K562 (cell line): ENCODE data around the gene PAX8.

ENCODE experiments used
- ETV6 ChIP-seq, 3 experiments: fragments of 150-350 bp in 1 of 3; sonication (generic) in 1 of 3; formaldehyde crosslinking in 1 of 3; IDR thresholded peaks; 2 replicates each; pipeline versions ENCODE4 v1.6.1 to v1.8.0; 2014 to 2022; ENCODE audit warnings: borderline replicate concordance in 2 of 3, low read depth in 2 of 3, antibody characterized with exemption in 1 of 3, low read length in 1 of 3, mild to moderate bottlenecking in 1 of 3, missing genetic modification reagents in 1 of 3
- FOSL1 ChIP-seq: fragments of 200-800 bp; sonication (Bioruptor generic); conservative IDR thresholded peaks from 2 replicates; pipeline ENCODE4 v1.6.1; 2016; ENCODE audit warnings: missing genetic modification characterization, missing compliant biosample characterization
- NRF1 ChIP-seq, 2 experiments: fragments of 450-650 bp; IDR thresholded peaks in 1 of 2; conservative IDR thresholded peaks in 1 of 2; 2 replicates each; pipeline ENCODE4 v1.6.1; 2014; ENCODE audit warnings: mild to moderate bottlenecking in 2 of 2
- OTX1 ChIP-seq: fragments of 450-650 bp; formaldehyde crosslinking; IDR thresholded peaks from 2 replicates; pipeline ENCODE4 v1.4.0; 2022; ENCODE audit warnings: mild to moderate bottlenecking
- POLR2AphosphoS2 ChIP-seq: IDR thresholded peaks from 2 replicates; pipeline ENCODE4 v1.6.1; 2012; ENCODE audit warnings: low read length, improper control_type of control experiment
- YY1 ChIP-seq, 3 experiments: IDR thresholded peaks; 2 replicates each; pipeline ENCODE4 v1.6.1; 2011; ENCODE audit warnings: low read length in 2 of 3, mild to moderate bottlenecking in 2 of 3, moderate library complexity in 2 of 3, borderline replicate concordance in 1 of 3, control low read depth in 1 of 3, low read depth in 1 of 3; ENCODE audit not compliant: insufficient read depth in 3 of 3, insufficient replicate concordance in 2 of 3, control insufficient read depth in 1 of 3, insufficient read length in 1 of 3; ENCODE audit errors: extremely low read depth in 1 of 3
- TF ChIP-seq, protein P1 (sequence below), 3 experiments: IDR thresholded peaks in 2 of 3; conservative IDR thresholded peaks in 1 of 3; 2 replicates each; pipeline ENCODE4 v1.5.1; 2011 to 2012; ENCODE audit warnings: low read length in 3 of 3, mild to moderate bottlenecking in 3 of 3, control low read depth in 2 of 3, improper control_type of control experiment in 1 of 3, inconsistent platforms in 1 of 3, low read depth in 1 of 3, mixed read lengths in 1 of 3, moderate library complexity in 1 of 3; ENCODE audit not compliant: insufficient read depth in 2 of 3
- TF ChIP-seq, protein P2 (sequence below): sonication (generic); formaldehyde crosslinking; IDR thresholded peaks from 2 replicates; pipeline ENCODE4 v1.5.0; 2020; ENCODE audit warnings: missing genetic modification reagents

DNA sequence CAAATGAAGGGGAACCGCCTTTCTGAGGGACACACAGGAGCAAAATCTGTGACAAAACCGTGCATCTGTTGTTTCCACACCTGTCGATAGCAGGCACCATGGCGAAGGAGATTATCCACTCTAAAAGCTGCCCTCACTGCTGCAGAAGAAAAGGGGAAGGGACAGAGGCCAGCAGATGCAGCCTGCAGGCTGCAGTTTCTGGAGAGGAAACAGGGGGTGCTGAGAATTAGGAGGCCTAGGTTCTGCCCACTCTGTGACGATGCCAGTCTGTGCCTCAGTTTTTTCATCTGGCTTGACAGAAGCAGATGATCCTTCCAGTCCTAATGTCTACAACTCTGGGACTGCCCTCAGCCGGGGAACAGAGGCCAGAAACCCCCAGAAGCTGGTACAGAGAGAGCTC, 17.7 kb downstream of the PAX8 start:
- TF ChIP-seq, protein P1, sequence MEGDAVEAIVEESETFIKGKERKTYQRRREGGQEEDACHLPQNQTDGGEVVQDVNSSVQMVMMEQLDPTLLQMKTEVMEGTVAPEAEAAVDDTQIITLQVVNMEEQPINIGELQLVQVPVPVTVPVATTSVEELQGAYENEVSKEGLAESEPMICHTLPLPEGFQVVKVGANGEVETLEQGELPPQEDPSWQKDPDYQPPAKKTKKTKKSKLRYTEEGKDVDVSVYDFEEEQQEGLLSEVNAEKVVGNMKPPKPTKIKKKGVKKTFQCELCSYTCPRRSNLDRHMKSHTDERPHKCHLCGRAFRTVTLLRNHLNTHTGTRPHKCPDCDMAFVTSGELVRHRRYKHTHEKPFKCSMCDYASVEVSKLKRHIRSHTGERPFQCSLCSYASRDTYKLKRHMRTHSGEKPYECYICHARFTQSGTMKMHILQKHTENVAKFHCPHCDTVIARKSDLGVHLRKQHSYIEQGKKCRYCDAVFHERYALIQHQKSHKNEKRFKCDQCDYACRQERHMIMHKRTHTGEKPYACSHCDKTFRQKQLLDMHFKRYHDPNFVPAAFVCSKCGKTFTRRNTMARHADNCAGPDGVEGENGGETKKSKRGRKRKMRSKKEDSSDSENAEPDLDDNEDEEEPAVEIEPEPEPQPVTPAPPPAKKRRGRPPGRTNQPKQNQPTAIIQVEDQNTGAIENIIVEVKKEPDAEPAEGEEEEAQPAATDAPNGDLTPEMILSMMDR (IDR thresholded peaks at IDR 0.05 in 2 of 3, conservative IDR thresholded peaks at IDR 0.05 in 1 of 3; ENCODE audit: insufficient read depth in 2 of 3, low read depth in 1 of 3, low read length in 3 of 3), result no peak
- TF ChIP-seq, protein P2, sequence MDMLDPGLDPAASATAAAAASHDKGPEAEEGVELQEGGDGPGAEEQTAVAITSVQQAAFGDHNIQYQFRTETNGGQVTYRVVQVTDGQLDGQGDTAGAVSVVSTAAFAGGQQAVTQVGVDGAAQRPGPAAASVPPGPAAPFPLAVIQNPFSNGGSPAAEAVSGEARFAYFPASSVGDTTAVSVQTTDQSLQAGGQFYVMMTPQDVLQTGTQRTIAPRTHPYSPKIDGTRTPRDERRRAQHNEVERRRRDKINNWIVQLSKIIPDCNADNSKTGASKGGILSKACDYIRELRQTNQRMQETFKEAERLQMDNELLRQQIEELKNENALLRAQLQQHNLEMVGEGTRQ (CRISPR knock-in tag), result no peak
- TF ChIP-seq OTX1 (no peak), ETV6 (IDR thresholded peaks at IDR 0.05; ENCODE audit: borderline replicate concordance in 1 of 2, low read depth in 2 of 2, low read length in 1 of 2) (no peak), ETV6 (CRISPR knock-in tag; IDR thresholded peaks at IDR 0.05; ENCODE audit: borderline replicate concordance) (no peak), YY1 (IDR thresholded peaks at IDR 0.05; ENCODE audit: borderline replicate concordance in 1 of 3, control insufficient read depth in 1 of 3, extremely low read depth in 1 of 3, insufficient read depth in 3 of 3, insufficient read length in 1 of 3, insufficient replicate concordance in 2 of 3, low read depth in 1 of 3, low read length in 2 of 3) (no peak), FOSL1 (tag) (no peak), POLR2AphosphoS2 (no peak), NRF1 (conservative IDR thresholded peaks at IDR 0.05 in 1 of 2, IDR thresholded peaks at IDR 0.05 in 1 of 2) (no peak)
